GM18526 (cell line): Measurements from ENCODE around the gene GATM.

Source experiments
- POLR2A ChIP-seq: IDR thresholded peaks from 3 replicates; pipeline ENCODE4 v1.6.1; 2011; ENCODE audit not compliant: insufficient read length; ENCODE audit errors: extremely low read depth

Gene GATM

DNA sequence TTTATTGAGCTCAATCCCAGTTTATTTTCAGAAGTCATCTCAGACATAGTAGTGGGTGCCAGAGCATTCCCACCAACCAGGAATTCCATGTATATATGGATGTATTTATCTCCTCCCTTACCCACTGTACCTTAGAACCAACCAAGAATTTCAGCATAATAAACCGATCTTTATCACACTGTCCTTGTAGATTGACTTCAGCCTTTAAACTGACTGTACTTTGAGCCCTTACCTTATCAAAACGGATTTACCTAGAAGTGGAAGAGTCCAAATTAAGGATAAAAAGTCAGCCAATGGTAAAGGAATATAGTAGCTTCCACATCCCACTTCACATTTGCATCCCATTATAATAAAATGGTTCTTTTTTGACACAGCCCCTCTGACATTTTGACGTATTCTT, 37.9 kb downstream of the GATM start:
- no peak for TF ChIP-seq POLR2A

DNA sequence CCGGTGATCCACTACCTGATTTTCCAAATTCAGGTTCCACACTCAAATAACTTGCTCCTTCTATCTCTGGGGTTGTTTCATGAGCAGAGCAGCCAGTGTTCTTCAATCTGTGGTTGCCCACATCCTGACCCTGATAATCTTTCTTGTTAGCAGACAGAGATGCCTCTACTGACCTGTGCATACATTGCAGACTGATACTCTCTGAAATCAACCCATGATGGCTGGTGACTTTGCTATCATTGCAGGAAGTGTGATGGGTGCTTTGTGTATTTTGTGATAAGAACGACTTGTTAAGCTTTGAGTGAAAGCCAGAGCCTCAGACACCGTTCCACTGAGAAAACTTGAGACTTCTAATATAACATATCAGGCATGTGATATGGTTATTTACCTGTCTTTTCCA, 39.9 kb downstream of the GATM start:
- TF ChIP-seq POLR2A: no peak

DNA sequence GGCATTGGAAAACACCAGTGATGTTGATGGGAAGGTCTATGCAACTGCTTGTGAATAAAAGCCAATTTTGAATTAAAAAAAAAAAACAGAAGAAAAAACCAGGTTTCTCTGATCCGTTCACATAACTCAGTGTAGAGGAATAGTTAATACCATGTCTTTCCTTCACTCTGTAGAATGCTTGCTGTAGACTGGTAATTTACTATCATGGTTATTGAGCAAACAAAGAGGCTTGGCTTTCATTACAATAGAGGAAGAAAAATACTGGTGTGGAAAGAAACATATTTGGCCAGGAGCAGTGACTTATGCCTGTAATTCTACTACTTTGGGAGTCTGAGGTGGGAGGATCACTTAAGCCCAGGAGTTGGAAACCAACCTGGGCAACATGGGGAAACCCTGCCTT, 41.1 kb downstream of the GATM start:
- no peak for TF ChIP-seq POLR2A

DNA sequence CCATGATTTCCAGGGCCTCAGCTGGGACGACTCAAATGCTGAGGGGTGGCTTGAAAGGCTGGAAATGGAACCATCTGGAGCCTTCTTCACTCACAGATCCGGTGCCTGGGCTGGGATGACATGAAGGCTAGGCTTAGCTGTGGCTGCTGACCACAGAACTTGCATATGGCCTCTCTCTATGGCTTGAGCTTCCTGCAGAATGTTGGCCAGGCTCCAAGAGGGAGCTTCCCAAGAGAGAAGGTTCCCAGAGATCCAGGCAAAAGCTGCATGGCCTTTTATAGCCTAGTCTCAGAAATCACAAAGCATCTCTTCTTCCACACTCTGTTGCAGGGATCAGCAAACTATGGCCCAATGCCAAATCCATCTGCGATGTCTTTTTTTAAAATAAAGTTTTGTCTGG, 44.8 kb downstream of the GATM start:
- TF ChIP-seq POLR2A: no peak

DNA sequence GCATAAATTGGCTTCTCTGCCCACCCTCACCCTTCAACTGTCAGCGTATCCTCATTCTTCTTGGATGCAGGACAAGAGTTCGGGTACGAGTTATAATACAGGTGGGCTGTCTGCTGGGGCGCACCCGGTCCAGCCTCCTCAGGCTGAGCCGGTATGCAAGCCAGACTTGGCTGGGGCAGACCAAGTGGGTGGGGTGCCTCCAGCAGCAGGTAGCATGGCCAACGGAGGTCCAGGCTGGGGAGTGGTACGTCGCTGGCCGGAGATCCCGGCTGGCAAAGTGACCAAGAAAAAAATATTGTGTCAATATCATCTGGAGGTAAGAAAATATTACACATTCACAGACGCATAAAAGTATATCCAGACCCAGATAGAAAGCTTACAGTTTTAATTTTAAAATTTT, 45.6 kb downstream of the GATM start:
- TF ChIP-seq POLR2A: no peak

DNA sequence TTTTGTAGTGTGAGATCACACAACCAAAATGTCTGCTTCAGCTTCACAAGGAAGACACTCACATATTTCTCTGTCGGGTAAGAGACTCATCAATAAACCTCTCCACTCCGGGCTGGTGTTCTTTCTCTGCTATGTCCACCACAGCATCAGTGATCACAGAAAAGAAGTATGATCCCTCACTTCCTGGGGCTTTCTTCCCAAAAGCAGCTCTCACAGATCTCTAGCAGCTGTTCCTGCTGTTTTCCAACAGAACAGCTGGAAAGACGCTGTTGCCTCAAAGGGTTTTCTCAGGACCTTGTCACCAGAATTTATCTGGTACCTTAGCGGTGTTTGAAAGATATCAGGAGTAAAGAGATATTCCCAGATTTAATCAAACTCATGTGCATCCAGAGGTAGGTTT, 46.4 kb downstream of the GATM start:
- no peak for TF ChIP-seq POLR2A

DNA sequence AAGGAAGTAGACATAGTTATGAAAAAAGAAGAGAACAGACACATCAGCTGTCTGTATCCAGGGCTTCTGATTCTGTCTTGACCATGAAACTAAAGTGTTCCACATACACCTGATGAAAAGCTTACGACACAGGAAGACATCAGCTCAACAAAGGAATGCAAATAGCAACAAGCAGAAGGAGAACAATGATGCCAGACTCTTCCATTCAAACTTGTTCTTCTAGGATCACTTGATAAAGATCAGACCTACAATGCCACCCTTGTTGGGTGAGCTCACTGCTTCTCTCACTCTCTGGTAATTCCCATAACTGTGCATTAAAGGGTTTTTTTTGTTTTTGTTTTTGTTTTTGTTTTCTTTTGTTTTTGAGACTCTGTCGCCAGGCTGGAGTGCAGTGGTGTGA, 49.7 kb downstream of the GATM start:
- no peak for TF ChIP-seq POLR2A

DNA sequence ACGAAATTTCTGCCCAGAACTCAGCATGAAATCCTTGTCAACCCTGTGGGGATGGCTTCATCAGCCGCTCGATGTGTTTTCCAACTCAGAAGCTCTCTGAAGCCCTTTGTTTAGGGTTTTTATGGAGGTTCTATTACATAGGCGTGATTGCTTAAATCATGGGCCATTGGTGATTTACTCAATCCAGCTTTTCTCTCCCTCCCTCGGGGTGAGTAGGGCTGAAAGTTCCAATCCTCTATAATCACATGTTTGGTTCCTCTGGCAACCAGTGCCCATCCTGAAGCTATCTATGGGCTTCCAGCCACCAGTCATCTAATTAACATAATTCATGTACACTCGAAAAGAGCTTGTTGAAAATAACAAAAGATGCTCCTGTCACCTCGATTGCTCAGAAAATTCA, 51.6 kb downstream of the GATM start:
- no peak for TF ChIP-seq POLR2A

DNA sequence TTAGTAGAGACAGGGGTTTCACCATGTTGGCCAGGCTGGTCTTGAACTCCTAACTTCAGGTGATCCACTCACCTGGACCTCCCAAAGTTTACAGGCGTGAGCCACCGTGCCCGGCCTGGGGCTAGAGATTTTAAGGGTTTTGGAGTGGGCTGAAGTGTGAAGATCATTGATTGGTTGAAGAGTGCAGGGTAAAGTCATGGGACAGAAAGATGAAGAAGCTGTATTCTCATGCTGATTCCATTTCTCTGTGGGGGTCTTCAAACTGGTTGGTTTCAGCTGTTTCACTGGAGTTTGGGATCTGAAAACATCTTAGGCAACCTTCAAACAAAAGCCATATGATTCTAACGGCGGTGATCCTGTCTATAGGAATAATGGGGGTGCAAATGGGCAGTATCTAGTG, 52.1 kb downstream of the GATM start:
- TF ChIP-seq POLR2A: no peak

DNA sequence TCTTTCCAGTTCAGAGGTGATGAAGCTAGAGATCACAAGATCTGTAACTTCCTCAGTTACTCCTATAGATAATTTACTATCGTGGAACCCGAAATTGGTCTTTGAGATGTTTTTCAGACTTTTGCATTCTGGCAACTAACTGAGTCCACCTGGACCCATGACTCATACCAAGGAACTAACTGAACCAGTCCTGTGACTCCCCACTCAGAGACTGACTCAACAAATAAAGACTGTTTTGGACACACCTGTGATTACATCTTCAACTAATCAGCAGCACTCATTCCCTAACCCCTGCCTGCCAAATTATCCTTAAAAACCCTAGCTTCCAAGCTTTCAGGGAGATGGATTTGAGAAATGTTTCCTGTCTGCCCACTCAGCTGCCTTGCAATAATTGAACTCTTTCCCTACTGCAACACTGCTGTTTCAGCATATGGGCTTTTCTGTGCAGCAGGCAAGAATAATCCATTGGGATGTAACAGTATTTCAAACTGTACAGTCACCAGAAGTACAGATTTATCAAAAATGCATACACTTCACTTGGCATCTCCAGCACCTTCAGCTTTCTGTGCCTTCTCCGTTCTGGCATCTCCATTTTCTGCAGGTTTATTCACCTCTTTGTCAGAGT, 57.7 kb downstream of the GATM start:
- TF ChIP-seq POLR2A: no peak

DNA sequence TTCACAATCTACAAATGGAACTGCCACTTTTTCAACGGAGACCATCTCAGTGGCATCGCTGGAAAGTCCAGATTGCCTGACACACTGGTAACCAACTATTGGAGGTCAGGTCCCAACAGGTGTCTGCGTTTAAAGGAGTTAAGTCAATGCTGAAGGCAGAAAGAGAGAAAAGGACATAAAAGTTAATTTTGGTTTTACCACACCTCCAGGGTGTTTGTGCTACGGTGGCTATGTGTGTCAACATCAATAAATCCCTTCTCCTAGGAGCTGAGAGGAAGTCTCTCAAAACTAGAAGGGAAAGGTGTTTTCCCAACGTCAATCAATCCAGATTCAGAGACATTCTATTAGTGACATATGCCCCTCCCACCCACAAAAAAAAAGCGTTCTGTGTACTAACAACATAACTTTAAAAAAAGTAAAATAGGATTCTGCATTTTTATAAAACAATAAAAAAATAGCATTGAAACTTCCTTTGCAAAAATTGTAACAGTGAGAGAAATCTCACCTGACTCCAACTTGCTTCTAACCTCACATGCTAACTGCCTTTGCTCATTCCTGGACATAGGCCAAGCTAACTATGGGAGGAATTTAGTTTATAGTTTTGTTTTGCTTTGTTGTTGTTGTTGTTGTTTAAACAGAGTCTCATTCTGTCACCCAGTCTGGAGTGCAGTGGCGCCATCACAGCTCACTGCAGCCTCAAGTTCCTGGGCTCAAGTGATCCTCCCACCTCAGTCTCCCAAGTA, 58.7 kb downstream of the GATM start:
- TF ChIP-seq POLR2A: no peak

DNA sequence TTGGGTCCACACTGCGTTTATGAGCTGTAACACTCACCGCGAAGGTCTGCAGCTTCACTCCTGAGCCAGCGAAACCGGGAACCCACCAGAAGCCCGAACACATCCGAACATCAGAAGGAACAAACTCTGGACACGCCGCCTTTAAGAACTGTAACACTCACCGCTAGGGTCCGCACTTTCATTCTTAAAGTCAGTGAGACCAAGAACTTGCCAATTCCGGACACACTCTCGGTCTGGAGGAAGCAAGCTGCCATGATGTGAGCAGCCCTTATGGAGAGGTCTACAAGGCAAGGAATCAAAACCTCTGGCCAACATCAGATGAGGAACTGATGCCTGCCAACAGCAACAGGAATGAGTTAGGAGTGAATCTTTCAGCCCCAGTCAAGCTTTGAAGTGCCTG, 63.4 kb downstream of the GATM start:
- TF ChIP-seq POLR2A: no peak
